KMS-11 (cell line): ENCODE results near the gene MSX2.

Experiments used
- H2AFZ ChIP-seq: fragments of 200-600 bp; sonication (generic); 2 replicates; pipeline ENCODE4 v1.6.1; 2016; ENCODE audit warnings: antibody characterized with exemption, mixed run types, low read depth
- H3K27ac ChIP-seq: fragments of 200-600 bp; sonication (generic); 2 replicates; pipeline ENCODE4 v1.6.1; 2016; ENCODE audit warnings: mild to moderate bottlenecking, mixed run types
- H3K27me3 ChIP-seq: fragments of 200-600 bp; sonication (generic); 2 replicates; pipeline ENCODE4 v1.6.1; 2017; ENCODE audit warnings: mild to moderate bottlenecking, low read depth, mixed run types, moderate library complexity; ENCODE audit not compliant: insufficient read depth
- H3K36me3 ChIP-seq: fragments of 200-600 bp; sonication (generic); 2 replicates; pipeline ENCODE4 v1.6.1; 2017; ENCODE audit warnings: mild to moderate bottlenecking, mixed run types; ENCODE audit not compliant: insufficient read depth
- H3K4me1 ChIP-seq: fragments of 200-600 bp; sonication (generic); 2 replicates; pipeline ENCODE4 v1.6.1; 2016; ENCODE audit warnings: mild to moderate bottlenecking, low read depth, mixed run types; ENCODE audit not compliant: poor library complexity, severe bottlenecking
- H3K4me2 ChIP-seq: fragments of 200-600 bp; sonication (generic); 2 replicates; pipeline ENCODE4 v1.7.0; 2016; ENCODE audit warnings: mild to moderate bottlenecking, mixed run types
- H3K4me3 ChIP-seq: fragments of 200-600 bp; sonication (generic); IDR thresholded peaks from 2 replicates; pipeline ENCODE4 v1.6.1; 2017; ENCODE audit warnings: low read depth, low read length, mixed read lengths; ENCODE audit not compliant: insufficient read depth
- H3K79me2 ChIP-seq: fragments of 200-600 bp; sonication (generic); 2 replicates; pipeline ENCODE4 v1.6.1; 2016; ENCODE audit warnings: low read depth, mixed run types; ENCODE audit not compliant: insufficient read depth
- H3K9ac ChIP-seq: fragments of 200-600 bp; sonication (generic); 2 replicates; pipeline ENCODE4 v1.6.1; 2016; ENCODE audit warnings: mild to moderate bottlenecking, mixed run types
- H4K20me1 ChIP-seq: fragments of 200-600 bp; sonication (generic); 2 replicates; pipeline ENCODE4 v1.6.1; 2016; ENCODE audit warnings: mild to moderate bottlenecking, mixed run types; ENCODE audit not compliant: insufficient read depth
- TF ChIP-seq, protein P1 (sequence below): fragments of 200-600 bp; sonication (generic); conservative IDR thresholded peaks from 2 replicates; pipeline ENCODE4 v1.6.1; 2017; ENCODE audit warnings: low read depth, mild to moderate bottlenecking, antibody characterized with exemption, low read length, moderate library complexity, mixed read lengths

The MSX2 gene

DNA sequence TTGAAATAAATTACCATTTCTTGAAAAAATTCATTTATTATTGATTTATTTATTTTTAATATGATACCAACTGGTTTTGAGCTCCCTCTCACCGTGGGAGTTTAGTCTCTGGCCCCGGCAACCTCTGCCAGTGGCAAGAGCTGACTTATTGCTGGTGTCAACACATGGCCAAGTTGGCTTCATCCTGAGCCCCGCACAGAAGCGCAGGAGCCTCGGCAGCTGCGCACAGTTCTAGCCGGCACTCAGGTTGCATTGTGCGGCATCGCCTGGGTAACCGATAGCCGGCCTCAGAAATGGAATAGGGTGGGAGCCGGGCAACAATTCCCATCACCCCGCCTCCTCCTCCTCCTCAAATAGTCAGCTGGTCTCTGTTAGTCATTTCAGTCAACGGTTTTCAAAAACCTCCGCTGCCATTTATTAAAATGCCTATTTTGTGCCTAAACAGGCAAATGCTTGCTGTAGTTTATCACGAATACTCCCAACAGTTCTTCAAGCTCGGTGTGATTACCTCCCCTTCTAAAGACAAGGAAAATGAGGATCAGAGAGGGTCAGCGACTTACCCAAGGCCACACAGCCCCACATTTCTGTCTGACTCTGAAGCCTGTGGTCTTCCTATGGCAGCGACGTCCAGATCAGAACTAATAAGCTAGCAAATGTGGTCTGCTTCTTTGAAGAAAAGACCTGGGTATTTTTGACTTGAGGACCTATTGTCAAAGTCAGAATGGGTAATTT, 15.7 kb upstream of the MSX2 start:
- TF ChIP-seq, protein P1, sequence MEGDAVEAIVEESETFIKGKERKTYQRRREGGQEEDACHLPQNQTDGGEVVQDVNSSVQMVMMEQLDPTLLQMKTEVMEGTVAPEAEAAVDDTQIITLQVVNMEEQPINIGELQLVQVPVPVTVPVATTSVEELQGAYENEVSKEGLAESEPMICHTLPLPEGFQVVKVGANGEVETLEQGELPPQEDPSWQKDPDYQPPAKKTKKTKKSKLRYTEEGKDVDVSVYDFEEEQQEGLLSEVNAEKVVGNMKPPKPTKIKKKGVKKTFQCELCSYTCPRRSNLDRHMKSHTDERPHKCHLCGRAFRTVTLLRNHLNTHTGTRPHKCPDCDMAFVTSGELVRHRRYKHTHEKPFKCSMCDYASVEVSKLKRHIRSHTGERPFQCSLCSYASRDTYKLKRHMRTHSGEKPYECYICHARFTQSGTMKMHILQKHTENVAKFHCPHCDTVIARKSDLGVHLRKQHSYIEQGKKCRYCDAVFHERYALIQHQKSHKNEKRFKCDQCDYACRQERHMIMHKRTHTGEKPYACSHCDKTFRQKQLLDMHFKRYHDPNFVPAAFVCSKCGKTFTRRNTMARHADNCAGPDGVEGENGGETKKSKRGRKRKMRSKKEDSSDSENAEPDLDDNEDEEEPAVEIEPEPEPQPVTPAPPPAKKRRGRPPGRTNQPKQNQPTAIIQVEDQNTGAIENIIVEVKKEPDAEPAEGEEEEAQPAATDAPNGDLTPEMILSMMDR, result no peak
- Histone ChIP-seq H2AFZ (no peak overlapping the region), H3K79me2 (no peaks in the 10 kb centered on the region), H3K4me3 (no peak overlapping the region), H3K9ac (no peak overlapping the region), H3K4me2 (no peak overlapping the region), H3K27me3 (no peaks in the 10 kb centered on the region), H3K27ac (no peak overlapping the region), H4K20me1 (no peaks in the 10 kb centered on the region), H3K4me1 (no peaks in the 10 kb centered on the region), H3K36me3 (no peaks in the 10 kb centered on the region)

DNA sequence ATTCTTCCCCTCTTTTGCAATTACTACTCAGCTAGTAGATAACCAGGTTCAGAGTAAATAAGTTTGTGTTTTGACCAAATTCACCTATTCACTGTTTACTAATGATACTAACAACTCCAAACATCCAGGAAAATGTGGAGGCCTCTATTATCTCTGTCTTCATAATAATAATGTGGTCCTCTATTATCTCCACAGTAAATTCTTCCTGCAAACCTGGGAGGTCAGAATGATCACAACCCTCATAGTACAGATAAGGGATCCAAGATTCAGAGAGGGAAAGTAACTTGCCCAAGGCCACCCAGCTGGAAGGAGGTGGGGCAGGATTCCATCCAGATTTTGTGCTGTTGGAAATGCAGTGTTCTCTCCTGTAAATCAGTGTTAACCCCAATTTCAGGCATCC, 9.6 kb upstream of the MSX2 start:
- Histone ChIP-seq H2AFZ (no peak overlapping the region), H3K27ac (no peak overlapping the region), H3K79me2 (no peaks in the 10 kb centered on the region), H3K36me3 (no peaks in the 10 kb centered on the region), H3K27me3 (no peaks in the 10 kb centered on the region), H3K4me1 (no peaks in the 10 kb centered on the region), H3K9ac (no peak overlapping the region), H3K4me2 (no peak overlapping the region), H4K20me1 (no peaks in the 10 kb centered on the region), H3K4me3 (no peak overlapping the region)
- TF ChIP-seq, protein P1, result no peak

DNA sequence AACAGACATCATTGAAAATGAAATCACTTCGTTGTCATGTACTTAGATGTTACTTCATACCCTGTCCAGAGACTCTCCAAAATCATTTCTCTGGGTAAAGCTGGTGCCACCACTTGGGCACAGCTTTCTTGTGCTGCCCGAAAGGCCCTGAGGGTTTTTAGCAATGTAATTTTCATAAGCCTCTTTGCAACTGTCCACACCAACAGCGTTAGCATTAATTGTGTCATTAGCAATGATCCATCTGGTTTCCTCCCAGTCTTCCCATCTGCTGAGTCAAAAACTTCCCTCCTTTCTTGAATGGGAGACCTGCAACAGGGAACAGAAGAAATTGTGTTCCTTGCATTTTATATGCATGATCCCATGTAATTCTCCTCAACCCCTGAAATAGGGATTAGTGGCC, 8.6 kb upstream of the MSX2 start:
- Histone ChIP-seq H3K4me1 (no peaks in the 10 kb centered on the region), H3K4me2 (no peak overlapping the region), H3K4me3 (no peak overlapping the region), H3K9ac (no peak overlapping the region), H3K79me2 (no peaks in the 10 kb centered on the region), H2AFZ (no peak overlapping the region), H4K20me1 (no peaks in the 10 kb centered on the region), H3K27me3 (no peaks in the 10 kb centered on the region), H3K27ac (no peak overlapping the region), H3K36me3 (no peaks in the 10 kb centered on the region)
- TF ChIP-seq, protein P1, result no peak

DNA sequence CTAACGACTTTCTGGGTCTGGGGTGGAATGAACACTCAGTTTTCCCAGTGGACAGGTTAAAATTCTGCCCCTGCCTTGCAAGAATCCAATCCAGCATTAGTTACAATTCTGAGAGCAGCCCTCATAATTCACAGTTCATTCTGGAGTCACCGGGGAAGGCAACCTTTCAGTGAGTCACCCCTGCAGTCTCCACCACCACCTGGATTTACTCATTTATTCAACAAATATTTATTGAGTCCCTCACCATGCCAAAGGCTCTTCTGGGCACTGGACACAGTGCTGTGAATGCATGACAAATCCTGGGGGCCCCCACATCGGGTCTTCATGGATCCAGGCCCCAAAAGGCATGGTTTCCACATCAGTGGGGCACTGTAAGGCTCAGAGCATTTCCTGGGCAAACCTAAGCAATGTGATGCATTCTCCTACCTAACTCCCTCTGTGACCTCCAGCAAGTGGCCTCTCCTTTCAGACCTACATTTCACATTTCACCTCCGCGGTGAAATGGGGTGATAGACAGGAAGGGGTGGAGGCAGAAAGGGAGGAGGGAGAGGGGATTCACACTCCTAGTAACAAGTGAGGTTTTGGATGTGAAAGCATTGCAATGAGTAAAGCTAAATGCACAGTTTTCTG, 6.4 kb upstream of the MSX2 start:
- TF ChIP-seq, protein P1, result no peak
- no peaks in the 10 kb centered on the region for H3K36me3 ChIP-seq
- no peak overlapping the region for H3K4me2 ChIP-seq
- no peaks in the 10 kb centered on the region for H3K27me3 ChIP-seq
- no peak overlapping the region for H3K27ac ChIP-seq
- H3K4me1 ChIP-seq, result no peaks in the 10 kb centered on the region
- no peaks in the 10 kb centered on the region for H4K20me1 ChIP-seq
- no peak overlapping the region for H3K4me3 ChIP-seq
- H2AFZ ChIP-seq, result no peak overlapping the region
- no peak overlapping the region for H3K9ac ChIP-seq
- no peaks in the 10 kb centered on the region for H3K79me2 ChIP-seq
